Adipocyte (in vitro differentiated cells): ENCODE data around the gene ZDHHC11.
"Not testable (repeated sequence)": the region's sequence is repeated elsewhere in the genome, so short reads cannot be mapped to it uniquely, and the experiment has no call there.

Source experiments
- DNase-seq: peaks from one replicate; pipeline ENCODE4 v3.0.0-alpha.2; 2015; ENCODE audit warnings: low read depth
- H3K27me3 ChIP-seq: replicated peaks from 2 replicates; pipeline ENCODE4 v1.7.0; 2013; ENCODE audit warnings: mild to moderate bottlenecking, low read length, moderate library complexity; ENCODE audit not compliant: control insufficient read depth, insufficient read depth
- H3K36me3 ChIP-seq: 2 replicates; pipeline ENCODE4 v1.7.0; 2013; ENCODE audit warnings: low read length, mild to moderate bottlenecking, moderate library complexity; ENCODE audit not compliant: control insufficient read depth, insufficient read depth, severe bottlenecking
- H3K4me1 ChIP-seq: 2 replicates; pipeline ENCODE4 v1.7.0; 2013; ENCODE audit warnings: mild to moderate bottlenecking, low read length, moderate library complexity; ENCODE audit not compliant: control insufficient read depth, insufficient read depth
- H3K4me3 ChIP-seq: 2 replicates; pipeline ENCODE4 v1.7.0; 2013; ENCODE audit warnings: mild to moderate bottlenecking, low read length, moderate library complexity
- H3K9ac ChIP-seq: 2 replicates; pipeline ENCODE4 v1.7.0; 2013; ENCODE audit warnings: mild to moderate bottlenecking, low read length, moderate library complexity
- H3K9me3 ChIP-seq: 2 replicates; pipeline ENCODE4 v1.7.0; 2013; ENCODE audit warnings: mild to moderate bottlenecking, low read length, moderate library complexity; ENCODE audit not compliant: control insufficient read depth

ZDHHC11 gene

DNA sequence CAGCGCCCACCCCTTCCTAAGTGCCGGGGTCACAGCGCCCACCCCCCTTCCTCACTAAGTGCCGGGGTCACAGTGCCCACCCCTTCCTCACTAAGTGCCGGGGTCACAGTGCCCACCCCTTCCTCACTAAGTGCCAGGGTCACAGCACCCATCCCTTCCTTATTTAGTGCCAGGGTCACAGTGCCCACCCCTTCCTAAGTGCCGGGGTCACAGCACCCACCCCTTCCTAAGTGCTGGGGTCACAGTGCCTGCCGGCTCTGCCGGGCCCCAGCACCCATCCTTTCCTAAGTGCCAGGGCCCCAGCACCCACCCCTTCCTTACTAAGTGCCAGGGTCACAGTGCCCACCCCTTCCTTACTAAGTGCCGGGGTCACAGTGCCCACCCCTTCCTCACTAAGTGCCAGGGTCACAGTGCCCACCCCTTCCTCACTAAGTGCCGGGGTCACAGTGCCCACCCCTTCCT, 9.8 kb downstream of the ZDHHC11 start:
- not testable (repeated sequence) for H3K27me3 ChIP-seq, DNase-seq, H3K4me3 ChIP-seq, H3K36me3 ChIP-seq, H3K4me1 ChIP-seq, H3K9ac ChIP-seq, H3K9me3 ChIP-seq

DNA sequence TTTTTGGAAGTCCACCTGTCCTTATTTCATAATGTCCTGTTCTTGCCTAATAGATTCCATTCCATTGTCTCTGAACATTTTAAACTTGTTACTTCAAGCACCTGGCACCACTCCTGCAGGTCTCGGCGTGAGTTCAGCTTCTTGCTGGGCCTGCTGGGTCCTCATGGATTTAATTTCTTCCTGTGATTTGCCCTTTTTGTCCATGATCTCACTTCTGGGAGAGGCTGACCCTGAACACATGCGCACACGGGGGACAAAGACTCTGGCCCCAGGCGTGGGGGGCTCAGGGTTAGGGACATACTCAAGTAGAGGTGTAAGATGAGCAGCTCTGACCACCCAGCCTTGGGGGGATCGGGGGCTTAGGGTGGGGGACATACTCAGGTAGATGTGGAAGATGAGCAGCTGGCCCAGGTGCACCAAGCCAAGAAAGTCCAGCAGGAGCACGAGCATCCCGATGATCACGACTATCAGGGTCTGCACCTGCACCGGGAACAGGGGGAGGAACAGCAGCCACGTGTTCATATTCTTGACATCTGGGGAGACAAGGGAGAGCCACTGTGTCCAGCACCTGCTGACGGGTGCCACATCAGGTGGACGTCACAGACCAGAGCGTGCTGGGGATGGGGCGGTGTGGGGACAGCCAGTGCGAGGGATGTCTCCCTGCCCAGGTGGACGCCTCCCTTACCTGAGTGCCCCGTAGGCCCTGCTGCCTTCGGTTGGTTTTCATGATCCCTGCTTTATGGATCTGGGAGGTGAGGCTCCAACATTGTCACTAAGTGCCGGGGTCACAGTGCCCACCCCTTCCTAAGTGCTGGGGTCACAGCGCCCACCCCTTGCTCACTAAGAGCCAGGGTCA, 10.4 kb downstream of the ZDHHC11 start:
- H3K9ac ChIP-seq, H3K4me1 ChIP-seq, H3K36me3 ChIP-seq, H3K4me3 ChIP-seq, H3K9me3 ChIP-seq, DNase-seq, H3K27me3 ChIP-seq: not testable (repeated sequence)

DNA sequence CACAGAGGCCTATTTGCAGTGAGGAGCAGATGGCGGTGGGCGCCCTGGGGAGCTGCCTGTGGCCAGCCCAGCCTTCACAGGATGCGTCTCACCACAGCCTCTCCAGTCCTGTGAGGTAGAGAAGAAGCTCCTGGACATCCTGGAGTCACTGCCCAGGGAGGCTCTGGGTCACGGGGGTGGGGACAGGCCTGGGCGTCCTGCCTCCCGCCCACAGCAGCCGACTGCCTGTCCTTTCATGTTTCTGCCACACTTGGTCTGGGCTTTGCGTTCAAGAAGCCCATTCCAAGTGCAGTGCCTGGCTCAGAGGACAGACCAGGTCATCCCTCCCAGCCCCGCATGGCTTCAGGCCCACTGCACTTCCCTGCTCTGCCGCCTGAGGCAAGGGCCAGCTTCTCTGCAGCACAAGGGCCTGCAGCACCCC, 12.3 kb downstream of the ZDHHC11 start:
- not testable (repeated sequence) for H3K4me3 ChIP-seq, DNase-seq, H3K27me3 ChIP-seq, H3K9me3 ChIP-seq, H3K4me1 ChIP-seq, H3K36me3 ChIP-seq, H3K9ac ChIP-seq

DNA sequence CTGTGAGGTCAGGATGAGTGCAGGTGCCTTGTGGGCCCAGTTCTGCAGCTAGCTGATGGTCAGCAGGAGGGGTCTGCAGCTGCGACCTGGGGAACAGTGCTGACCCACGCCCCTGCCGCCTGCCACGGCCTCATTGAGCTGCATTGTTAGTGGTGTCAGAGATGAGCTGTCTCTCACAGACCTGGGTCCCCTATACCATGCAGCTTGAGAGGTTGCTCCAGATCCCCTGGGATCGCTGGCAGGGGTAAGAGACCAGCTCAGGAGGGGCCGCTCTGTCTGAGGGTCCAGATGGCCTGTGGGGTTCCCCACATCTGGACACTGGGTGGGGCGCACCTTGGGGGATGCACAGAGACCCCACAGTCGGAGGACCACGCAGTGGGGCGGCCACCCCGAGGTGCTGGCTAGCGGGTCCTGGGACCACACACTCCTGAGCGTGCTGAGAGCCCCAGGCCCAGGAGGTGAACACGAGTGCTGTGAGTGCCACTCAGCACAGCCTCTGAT, 13.1 kb downstream of the ZDHHC11 start:
- not testable (repeated sequence) for H3K27me3 ChIP-seq, DNase-seq, H3K4me1 ChIP-seq, H3K9me3 ChIP-seq, H3K9ac ChIP-seq, H3K4me3 ChIP-seq, H3K36me3 ChIP-seq

DNA sequence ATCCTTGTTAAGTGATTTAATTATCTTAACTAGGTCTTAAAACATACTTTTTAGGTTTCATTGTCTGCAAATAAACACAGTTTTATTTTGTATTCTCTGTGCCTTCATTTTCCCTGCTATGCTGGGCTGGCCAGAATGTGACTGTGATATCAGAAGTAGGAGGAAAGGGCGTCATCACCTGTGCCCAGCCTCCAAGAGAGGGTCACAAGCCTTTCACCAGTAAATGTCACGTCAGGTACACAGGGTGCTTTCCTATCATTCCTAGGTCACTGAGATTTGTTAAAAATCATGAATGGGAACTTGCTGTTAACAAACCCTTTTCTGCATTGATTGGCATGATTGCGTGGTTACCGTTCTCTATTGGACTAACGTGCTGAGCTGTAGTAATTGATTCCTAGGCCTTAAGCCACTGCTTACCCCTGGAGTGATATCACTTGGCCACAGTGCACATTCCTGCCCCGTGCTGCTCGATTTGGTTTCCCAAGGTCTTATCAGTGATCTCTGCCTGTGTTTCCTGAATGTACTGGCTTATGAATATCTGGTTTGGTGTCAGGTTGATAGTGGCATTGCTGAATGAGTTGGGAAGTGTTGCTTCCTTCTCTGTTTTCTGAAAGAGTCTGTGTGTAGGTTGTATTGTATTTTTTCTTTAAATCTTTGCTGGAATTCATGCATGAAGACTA, 14.7 kb downstream of the ZDHHC11 start:
- not testable (repeated sequence) for H3K27me3 ChIP-seq, H3K4me3 ChIP-seq, DNase-seq, H3K36me3 ChIP-seq, H3K4me1 ChIP-seq, H3K9ac ChIP-seq, H3K9me3 ChIP-seq

DNA sequence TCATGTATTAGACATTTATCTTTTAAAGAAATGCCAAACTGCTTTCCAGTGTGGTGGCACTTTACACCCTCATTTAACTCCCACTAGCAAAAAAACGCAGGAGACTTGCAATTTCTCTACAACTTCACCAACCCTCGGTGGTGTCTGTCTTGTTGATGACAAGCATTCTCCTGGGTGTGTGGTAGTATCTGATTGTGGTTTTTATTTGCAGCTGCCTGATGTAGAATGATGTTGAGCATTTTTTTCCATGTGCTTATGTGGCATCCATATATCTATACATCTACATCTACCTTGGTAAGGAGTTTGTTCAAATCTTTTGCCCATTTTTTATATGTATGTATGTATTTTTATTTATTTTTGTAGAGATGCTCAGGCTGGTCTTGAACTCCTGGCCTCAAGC, 16.8 kb downstream of the ZDHHC11 start:
- DNase-seq, H3K4me3 ChIP-seq, H3K4me1 ChIP-seq, H3K27me3 ChIP-seq, H3K9me3 ChIP-seq, H3K9ac ChIP-seq, H3K36me3 ChIP-seq: not testable (repeated sequence)

DNA sequence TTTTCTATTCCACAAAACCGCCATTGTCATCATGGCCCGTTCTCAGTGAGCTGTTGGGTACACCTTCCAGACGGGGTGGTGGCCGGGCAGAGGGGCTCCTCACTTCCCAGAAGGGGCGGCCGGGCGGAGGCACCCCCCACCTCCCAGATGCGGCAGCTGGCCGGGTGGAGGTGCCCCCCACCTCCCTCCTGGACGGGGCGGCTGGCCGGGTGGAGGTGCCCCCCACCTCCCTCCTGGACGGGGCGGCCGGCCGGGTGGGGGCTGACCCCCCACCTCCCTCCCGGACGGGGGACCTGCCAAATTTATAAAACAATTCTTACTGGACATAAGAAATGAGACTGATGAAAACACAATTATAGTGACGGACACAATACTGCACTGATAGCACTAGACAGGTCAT, 22.6 kb downstream of the ZDHHC11 start:
- H3K36me3 ChIP-seq, H3K4me1 ChIP-seq, H3K9ac ChIP-seq, H3K4me3 ChIP-seq, DNase-seq, H3K9me3 ChIP-seq, H3K27me3 ChIP-seq: not testable (repeated sequence)

DNA sequence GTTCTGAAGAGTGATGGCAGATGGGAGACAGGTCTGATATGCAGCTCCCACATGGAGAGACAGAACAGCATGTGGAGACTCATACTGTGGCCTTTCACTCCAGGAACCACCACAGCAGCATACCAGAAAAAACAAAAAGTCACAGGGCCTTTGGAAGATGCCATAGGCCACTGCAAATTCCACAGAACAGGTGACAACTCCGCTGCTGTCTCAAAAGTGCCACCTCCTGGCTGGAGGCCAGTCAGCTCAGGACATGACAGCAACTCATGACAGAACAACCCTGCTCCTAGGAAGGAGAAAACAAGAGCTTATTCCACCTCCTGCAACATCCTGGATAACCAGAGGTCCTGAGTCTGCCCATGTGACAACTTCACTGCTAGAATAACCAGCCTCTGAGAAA, 25.2 kb downstream of the ZDHHC11 start:
- not testable (repeated sequence) for H3K36me3 ChIP-seq, H3K4me3 ChIP-seq, H3K27me3 ChIP-seq, H3K4me1 ChIP-seq, H3K9ac ChIP-seq, DNase-seq, H3K9me3 ChIP-seq

DNA sequence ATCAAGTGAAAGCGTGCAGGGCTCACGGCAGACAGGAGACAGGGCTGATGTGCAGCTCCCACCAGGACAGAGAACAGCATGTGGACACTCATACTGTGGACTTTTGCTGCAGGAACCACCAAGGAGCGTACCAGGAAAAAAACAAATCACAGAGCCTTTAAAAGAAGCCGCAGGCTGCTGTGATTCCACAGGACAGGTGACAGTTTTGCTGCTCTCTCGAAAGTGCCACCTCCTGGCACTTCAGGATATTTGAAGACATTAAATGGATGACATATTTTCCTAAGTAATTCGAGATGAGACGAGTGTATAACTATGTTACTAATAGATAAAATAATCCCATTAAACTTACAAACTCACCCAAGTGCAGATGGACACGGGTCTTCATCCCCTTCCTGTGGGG, 29.3 kb downstream of the ZDHHC11 start:
- no peaks in the 10 kb centered on the region for H3K9me3 ChIP-seq
- H3K4me1 ChIP-seq = no peaks in the 10 kb centered on the region
- H3K9ac ChIP-seq = no peak overlapping the region
- no peak for DNase-seq
- H3K36me3 ChIP-seq = no peaks in the 10 kb centered on the region
- no peak overlapping the region for H3K4me3 ChIP-seq
- H3K27me3 ChIP-seq = peaks cover 7% of the 10 kb centered on the region

DNA sequence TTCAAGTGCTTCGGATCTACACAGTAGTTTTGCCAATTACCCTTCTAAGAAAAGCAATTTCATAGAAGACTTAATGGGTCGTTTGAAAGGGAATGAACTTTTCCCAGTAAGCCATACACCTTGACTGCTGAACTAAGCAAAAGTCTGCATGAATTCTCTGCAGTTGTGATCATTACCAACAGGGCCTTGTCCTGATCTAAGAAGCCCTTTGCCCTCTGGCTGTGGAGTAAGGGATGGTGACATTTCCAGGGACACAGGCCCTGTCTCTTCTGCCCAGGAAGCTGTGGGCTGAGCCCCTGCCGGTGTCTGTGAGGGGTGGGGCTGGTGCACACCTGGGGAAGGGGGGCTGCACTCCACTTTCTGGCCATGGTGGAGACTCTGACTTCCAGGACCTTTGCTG, 30.5 kb downstream of the ZDHHC11 start:
- H3K9ac ChIP-seq = no peak overlapping the region
- H3K4me3 ChIP-seq = no peak overlapping the region
- peaks cover 7% of the 10 kb centered on the region for H3K27me3 ChIP-seq
- H3K36me3 ChIP-seq = no peaks in the 10 kb centered on the region
- no peak for DNase-seq
- peaks cover 8% of the 10 kb centered on the region for H3K9me3 ChIP-seq
- no peaks in the 10 kb centered on the region for H3K4me1 ChIP-seq

DNA sequence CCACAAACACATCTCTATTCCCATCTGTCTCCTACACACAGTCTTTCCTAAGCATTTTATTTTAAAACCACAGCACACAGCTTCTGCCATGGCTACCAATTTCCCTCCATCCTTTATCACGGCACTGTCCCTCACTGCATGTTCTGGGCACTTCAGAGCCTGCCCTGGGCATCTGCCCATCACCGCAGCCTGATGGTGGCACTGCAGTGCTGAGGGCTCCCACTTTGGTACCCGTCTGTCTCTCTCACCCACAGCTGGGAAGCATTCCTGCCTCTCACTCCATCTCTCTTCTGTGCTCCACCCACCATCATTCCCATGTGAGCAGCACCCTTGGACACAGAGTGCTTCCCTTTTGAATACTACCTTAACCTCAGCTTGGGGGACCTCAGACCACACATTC, 31.7 kb downstream of the ZDHHC11 start:
- peaks cover 8% of the 10 kb centered on the region for H3K9me3 ChIP-seq
- H3K9ac ChIP-seq = no peak overlapping the region
- peaks cover 7% of the 10 kb centered on the region for H3K27me3 ChIP-seq
- no peak overlapping the region for H3K4me3 ChIP-seq
- no peaks in the 10 kb centered on the region for H3K4me1 ChIP-seq
- H3K36me3 ChIP-seq = no peaks in the 10 kb centered on the region
- no peak for DNase-seq
